HepG2 (cell line): Measurements from ENCODE around the gene NTPCR. TPM values are rescaled to one million over a fixed set of nuclear protein-coding genes. Genes with fewer than 3 reads are reported as not detected.

Experiments used
- BRF2 ChIP-seq: sonication (generic); formaldehyde crosslinking; IDR thresholded peaks from 2 replicates; pipeline ENCODE4 v1.8.1; 2022; ENCODE audit warnings: mild to moderate bottlenecking, missing genetic modification reagents
- GLMP ChIP-seq: sonication (generic); formaldehyde crosslinking; IDR thresholded peaks from 2 replicates; pipeline ENCODE4 v1.9.0; 2021; ENCODE audit warnings: missing genetic modification reagents, mild to moderate bottlenecking, borderline replicate concordance
- GRHL1 ChIP-seq: sonication (generic); formaldehyde crosslinking; conservative IDR thresholded peaks from 2 replicates; pipeline ENCODE4 v1.8.0; 2022; ENCODE audit warnings: missing genetic modification reagents
- MED8 ChIP-seq: sonication (generic); formaldehyde crosslinking; IDR thresholded peaks from 2 replicates; pipeline ENCODE4 v1.8.1; 2023; ENCODE audit warnings: mild to moderate bottlenecking, missing genetic modification reagents; ENCODE audit not compliant: insufficient replicate concordance
- MXD1 ChIP-seq: sonication (generic); formaldehyde crosslinking; IDR thresholded peaks from 2 replicates; pipeline ENCODE4 v1.4.0; 2020; ENCODE audit warnings: mild to moderate bottlenecking, missing genetic modification reagents
- NR2F1 ChIP-seq, 2 experiments: fragments of 450-650 bp in 1 of 2; formaldehyde crosslinking in 1 of 2; IDR thresholded peaks; 2 replicates each; pipeline versions ENCODE4 v1.5.0 to v1.6.1; 2016 to 2020; ENCODE audit warnings: mild to moderate bottlenecking in 1 of 2, missing compliant biosample characterization in 1 of 2, missing genetic modification reagents in 1 of 2, moderate library complexity in 1 of 2
- RFXAP ChIP-seq: sonication (generic); formaldehyde crosslinking; IDR thresholded peaks from 2 replicates; pipeline ENCODE4 v1.4.0; 2020; ENCODE audit warnings: missing genetic modification reagents, borderline replicate concordance
- SOX5 ChIP-seq: IDR thresholded peaks from 2 replicates; pipeline ENCODE4 v1.6.1; 2016; ENCODE audit warnings: borderline replicate concordance
- ZBTB21 ChIP-seq: sonication (generic); formaldehyde crosslinking; IDR thresholded peaks from 2 replicates; pipeline ENCODE4 v1.4.0; 2020; ENCODE audit warnings: missing genetic modification reagents
- ZMYM3 ChIP-seq: sonication (generic); formaldehyde crosslinking; IDR thresholded peaks from 2 replicates; pipeline ENCODE4 v1.5.1; 2020; ENCODE audit warnings: mild to moderate bottlenecking, missing genetic modification reagents
- ZNF142 ChIP-seq: sonication (generic); formaldehyde crosslinking; IDR thresholded peaks from 2 replicates; pipeline ENCODE4 v1.4.0; 2020; ENCODE audit warnings: missing genetic modification reagents
- ZNF709 ChIP-seq: sonication (generic); formaldehyde crosslinking; IDR thresholded peaks from 2 replicates; pipeline ENCODE4 v1.5.0; 2020; ENCODE audit warnings: mild to moderate bottlenecking, missing genetic modification reagents
- ZNF746 ChIP-seq: sonication (generic); formaldehyde crosslinking; IDR thresholded peaks from 2 replicates; pipeline ENCODE4 v1.8.0; 2022; ENCODE audit warnings: mild to moderate bottlenecking, missing genetic modification reagents
- ZNF784 ChIP-seq: sonication (generic); formaldehyde crosslinking; IDR thresholded peaks from 2 replicates; pipeline ENCODE4 v1.5.1; 2020; ENCODE audit warnings: missing genetic modification reagents, mild to moderate bottlenecking, borderline replicate concordance
- polyA plus RNA-seq, 8 experiments: library from polyadenylated mRNA; depleted of rRNA in 3 of 8; stranded (reverse) in 7 of 8; unstranded in 1 of 8; fragments of >200 nt; fragmentation: Illumina TruSeq in 4 of 8; extraction: Trizol in 4 of 8; gene quantifications; 2 replicates each; pipeline versions ENCODE4 v1.2.1 to v1.2.3, GENCODE V29; 2011 to 2016; ENCODE audit warnings: low read depth in 4 of 8, missing spikeins in 1 of 8, mixed read lengths in 1 of 8; ENCODE audit not compliant: insufficient read depth in 1 of 8
- total RNA-seq, 5 experiments: library from RNA; depleted of rRNA; stranded (reverse); fragments of >200 nt; fragmentation: Illumina TruSeq; extraction: Trizol; gene quantifications; 2 replicates each; pipeline ENCODE4 v1.2.3, GENCODE V29; 2016; ENCODE audit warnings: low read depth in 1 of 5

NTPCR gene
- total and polyA plus RNA-seq, 2 of the 13 experiments (the other 11 are each of a cell fraction or from before 2014, with no cell fraction given): 11.7 to 47.0 TPM

- TF ChIP-seq GRHL1 (CRISPR knock-in tag): no peak
- TF ChIP-seq SOX5 (CRISPR knock-in tag): no peak
- 0 out of 2 replicates have a peak, but pooled peaks have one; percentile 9 for TF ChIP-seq RFXAP (CRISPR knock-in tag)
- TF ChIP-seq ZNF784 (CRISPR knock-in tag): no peak
- 0 out of 2 replicates have a peak, but pooled peaks have one; percentile 23 for TF ChIP-seq ZNF709 (CRISPR knock-in tag)
- no peak for TF ChIP-seq BRF2
- TF ChIP-seq ZBTB21 (CRISPR knock-in tag): no peak
- no peak for TF ChIP-seq ZNF746
- no peak for TF ChIP-seq NR2F1 (CRISPR knock-in tag; IDR thresholded peaks at IDR 0.05)
- no peak for TF ChIP-seq MXD1 (CRISPR knock-in tag)
- TF ChIP-seq ZNF142 (CRISPR knock-in tag): no peak
- TF ChIP-seq ZMYM3 (CRISPR knock-in tag): no peak
- TF ChIP-seq GLMP (CRISPR knock-in tag): no peak
- TF ChIP-seq MED8 (CRISPR knock-in tag): no peak
Observed at GRCh38 chr1:232950197-232951176, at the start of gene NTPCR (continued).
